ENCODE measurements around the gene DNAH2. TPM values are rescaled to one million over a fixed set of nuclear protein-coding genes. Genes with fewer than 3 reads are reported as not detected.

The DNAH2 gene
- total and polyA plus RNA-seq, 2 of the 13 experiments (the other 11 are each of a cell fraction or from before 2014, with no cell fraction given): not detected

- Histone ChIP-seq H2AFZ (ENCODE audit: low read length) (no peak overlapping the region), H3K27me3 (ENCODE audit: control insufficient read depth in 1 of 2, insufficient read depth in 2 of 2, low read length in 2 of 2) (peaks cover 1 to 22% of the 10 kb centered on the region in 2 experiments; a peak in 2 of 5 replicates), H3K4me1 (ENCODE audit: insufficient read depth, low read length) (peaks cover 37% of the 10 kb centered on the region), H3K9me3 (ENCODE audit: low read length) (no peaks in the 10 kb centered on the region), H3K36me3 (replicated peaks in 1 of 2; ENCODE audit: control insufficient read depth in 1 of 2, insufficient read depth in 2 of 2, low read length in 2 of 2) (no peaks in the 10 kb centered on the region), H3K27ac (ENCODE audit: extremely low read length, insufficient read depth, low read length) (no peak overlapping the region), H3K4me2 (ENCODE audit: low read depth, low read length) (no peak overlapping the region), H3K9ac (ENCODE audit: insufficient read depth, low read depth, low read length) (no peak overlapping the region), H3K4me3 (replicated peaks in 1 of 3; ENCODE audit: insufficient read depth in 1 of 3, low read depth in 2 of 3, low read length in 3 of 3) (no peak overlapping the region), H4K20me1 (ENCODE audit: insufficient read depth, low read length) (no peaks in the 10 kb centered on the region), H3K79me2 (ENCODE audit: insufficient read depth, low read length) (no peaks in the 10 kb centered on the region)
- 76% methylated on average over 7 of the region's 7 CpGs for WGBS (ENCODE audit: low lambda C conversion rate)
- intact Hi-C loops (cut with micrococcal nuclease; ENCODE audit: unreplicated experiment): no loop called here
- no peak for ATAC-seq
- in situ Hi-C loops (cut with HindIII; ENCODE audit: extremely low pct_ligation_motif_present, low pct_unique_long_range_greater_than_20kb): no loop called here
- ChIA-PET POLR2A (interaction anchor here (1.1 kb wide), 1 partner anchor 25 kb away, joined by 3 read pairs; the partner anchor contains the start of gene NAA38), CTCF (ENCODE audit: low intra/inter-chr PET ratio, low total read pairs) (no interaction called here)
- FAIRE-seq: no peak
- no TSS peak for BruUV-seq (replicated peaks)
- no peak for DNase-seq (ENCODE audit: low spot score)
- TF ChIP-seq ZNF136 (CRISPR knock-in tag; IDR thresholded peaks at IDR 0.05; ENCODE audit: low read depth): no peak
- no peak for TF ChIP-seq ZNF766 (CRISPR knock-in tag; IDR thresholded peaks at IDR 0.05; ENCODE audit: borderline replicate concordance)
- TF ChIP-seq GMEB1 (CRISPR knock-in tag; IDR thresholded peaks at IDR 0.05; ENCODE audit: borderline replicate concordance): no peak
- TF ChIP-seq SP5 (CRISPR knock-in tag; IDR thresholded peaks at IDR 0.05; ENCODE audit: borderline replicate concordance, low read depth): no peak
- TF ChIP-seq KDM1A (CRISPR knock-in tag; IDR thresholded peaks at IDR 0.05): no peak
- no peak for TF ChIP-seq ZBTB33 (CRISPR knock-in tag; IDR thresholded peaks at IDR 0.05)
- no peak for TF ChIP-seq JARID2 (CRISPR knock-in tag; IDR thresholded peaks at IDR 0.05; ENCODE audit: insufficient replicate concordance)
- TF ChIP-seq ZBTB46 (CRISPR knock-in tag; IDR thresholded peaks at IDR 0.05; ENCODE audit: borderline replicate concordance): no peak
- no peak for TF ChIP-seq SIN3A (IDR thresholded peaks at IDR 0.05; ENCODE audit: borderline replicate concordance, low read depth, low read length)
Measured at GRCh38 chr17:7882068-7882467, 164.5 kb downstream of the DNAH2 start.
